Endothelial cell of umbilical vein (primary cell): ENCODE data around the gene TMOD2. TPM values are rescaled to one million over a fixed set of nuclear protein-coding genes. Genes with fewer than 3 reads are reported as not detected.

Experiments
- BruUV-seq: library from RNA; stranded (reverse); fragments of 400-500 nt; replicated peaks from 2 replicates; lab custom pipeline; 2021; lab: Mats Ljungman, UMichigan
- CTCF ChIA-PET: fragments of 300-600, 350-600 bp; sonication (Branson Sonifier 250); formaldehyde crosslinking; loops from one replicate; lab custom pipeline; 2021; ENCODE audit warnings: antibody characterized with exemption, inconsistent platforms; lab: Charles Lee
- POLR2A ChIA-PET: fragments of 300-600, 350-600 bp; sonication (Branson Sonifier 250); formaldehyde crosslinking; loops from one replicate; lab custom pipeline; 2021; ENCODE audit warnings: antibody characterized with exemption, inconsistent platforms; lab: Charles Lee
- DNase-seq: peaks from one replicate; pipeline ENCODE4 v3.0.0-alpha.2; 2011; ENCODE audit warnings: low read depth, low spot score
- FAIRE-seq: peaks from 2 replicates; lab custom pipeline; 2011; peaks lifted over from hg19 to GRCh38; lab: Jason Lieb, UNC
- H2AFZ ChIP-seq: 2 replicates; pipeline ENCODE4 v1.6.0; 2012; ENCODE audit warnings: low read depth, low read length, control low read depth, inconsistent platforms
- H3K27ac ChIP-seq: 2 replicates; pipeline ENCODE4 v1.5.1; 2011; ENCODE audit warnings: low read depth, mild to moderate bottlenecking, control low read depth, low read length, moderate library complexity; ENCODE audit not compliant: insufficient read depth
- H3K27me3 ChIP-seq, 2 experiments: 2 replicates each; pipeline versions ENCODE4 v1.6.0 to v1.6.1; 2011; ENCODE audit warnings: low read length in 2 of 2, mixed read lengths in 1 of 2; ENCODE audit not compliant: control insufficient read depth in 2 of 2, insufficient read depth in 2 of 2
- H3K36me3 ChIP-seq, 2 experiments: 2 replicates in 1 of 2; 3 replicates in 1 of 2; pipeline ENCODE4 v1.5.1; 2011; ENCODE audit warnings: low read length in 2 of 2, mild to moderate bottlenecking in 1 of 2, moderate library complexity in 1 of 2; ENCODE audit not compliant: control insufficient read depth in 2 of 2, insufficient read depth in 2 of 2; ENCODE audit errors: extremely low read depth in 1 of 2
- H3K4me1 ChIP-seq: 3 replicates; pipeline ENCODE4 v1.5.1; 2011; ENCODE audit warnings: mild to moderate bottlenecking, low read length; ENCODE audit not compliant: control insufficient read depth, insufficient read depth; ENCODE audit errors: extremely low read depth
- H3K4me2 ChIP-seq: 2 replicates; pipeline ENCODE4 v1.6.1; 2011; ENCODE audit warnings: low read length, control low read depth, mixed read lengths; ENCODE audit not compliant: insufficient read depth
- H3K4me3 ChIP-seq, 3 experiments: fragments of 200-600 bp in 1 of 3; sonication (generic), shearing (Covaris generic) in 1 of 3; replicated peaks in 1 of 3; 2 replicates each; pipeline ENCODE4 v1.5.1; 2011 to 2016; ENCODE audit warnings: control low read depth in 3 of 3, low read length in 3 of 3, mild to moderate bottlenecking in 2 of 3, inconsistent platforms in 1 of 3, low read depth in 1 of 3, moderate library complexity in 1 of 3; ENCODE audit not compliant: insufficient read depth in 1 of 3
- H3K79me2 ChIP-seq: 2 replicates; pipeline ENCODE4 v1.6.0; 2012; ENCODE audit warnings: low read length, inconsistent platforms; ENCODE audit not compliant: control insufficient read depth, insufficient read depth
- H3K9ac ChIP-seq: replicated peaks from 2 replicates; pipeline ENCODE3; 2011; ENCODE audit warnings: low read length, control low read depth; ENCODE audit not compliant: insufficient read depth; ENCODE audit errors: extremely low read depth
- H3K9me1 ChIP-seq: replicated peaks from 3 replicates; pipeline ENCODE4 v1.6.0; 2011; ENCODE audit warnings: mild to moderate bottlenecking, low read length; ENCODE audit not compliant: control insufficient read depth, insufficient read depth; ENCODE audit errors: extremely low read depth
- H3K9me3 ChIP-seq: replicated peaks from 2 replicates; pipeline ENCODE4 v1.5.1; 2012; ENCODE audit warnings: low read length, inconsistent platforms; ENCODE audit not compliant: control insufficient read depth, insufficient read depth
- H4K20me1 ChIP-seq: replicated peaks from 2 replicates; pipeline ENCODE3; 2011; ENCODE audit warnings: mild to moderate bottlenecking, low read length; ENCODE audit not compliant: control insufficient read depth, insufficient read depth; ENCODE audit errors: extremely low read depth
- CTCF ChIP-seq, 2 donors: IDR thresholded peaks; 1 replicate in 1 of 2; 2 replicates in 1 of 2; pipeline ENCODE4 v1.5.1; 2011; ENCODE audit warnings: low read length in 2 of 2, mild to moderate bottlenecking in 2 of 2, moderate library complexity in 2 of 2, control low read depth in 1 of 2, inconsistent platforms in 1 of 2, low read depth in 1 of 2; ENCODE audit not compliant: insufficient read depth in 1 of 2; ENCODE audit errors: extremely low read depth in 1 of 2
- MYC ChIP-seq: IDR thresholded peaks from one replicate; pipeline ENCODE4 v1.6.1; 2011; ENCODE audit warnings: mild to moderate bottlenecking, low read depth, low read length
- dilution Hi-C: fragments of 300-500 bp; cut with MboI; formaldehyde crosslinking; loops from one replicate; pipeline ENCODE4 v1.15.0; 2019; ENCODE audit warnings: low sequenced_read_pairs; ENCODE audit not compliant: extremely low pct_ligation_motif_present
- intact Hi-C: fragments of 100-400 bp; cut with micrococcal nuclease; formaldehyde crosslinking; loops from one replicate; pipeline ENCODE4 v1.10.0; 2022
- polyA plus RNA-seq, 4 experiments: library from polyadenylated mRNA; depleted of rRNA in 3 of 4; stranded (reverse) in 3 of 4; unstranded in 1 of 4; fragments of >200 nt; gene quantifications; 2 replicates each; pipeline versions ENCODE4 v1.2.1 to v1.2.3, GENCODE V29; 2011 to 2012; ENCODE audit warnings: missing spikeins in 1 of 4
- total RNA-seq: library from RNA; stranded (reverse); gene quantifications from 2 replicates; pipeline ENCODE4 v1.2.3, GENCODE V29; 2021

Gene TMOD2
- total and polyA plus RNA-seq, 2 donors (not counting 3 experiments of a cell fraction or from before 2014, with no cell fraction given), result 0.46 to 2.7 TPM

- POLR2A ChIA-PET, result no interaction called here
- H3K4me2 ChIP-seq, result no peak overlapping the region
- no peak overlapping the region for H3K27ac ChIP-seq
These were observed 50.0 kb downstream of the TMOD2 start for GRCh38 chr15:51801391-51801835.

More at GRCh38 chr15:51801391-51801835, 50.0 kb downstream of the TMOD2 start:
- no TSS peak for BruUV-seq
- no peaks in the 10 kb centered on the region for H3K4me1 ChIP-seq
- no peaks in the 10 kb centered on the region for H4K20me1 ChIP-seq
- H3K9ac ChIP-seq, result no peak overlapping the region
- DNase-seq (peak; percentile 68), FAIRE-seq (peak; percentile 66)
- CTCF ChIA-PET, result interaction anchor here (1.2 to 2.0 kb wide), 8 partner anchors 11 to 151 kb away, joined by 3 to 9 read pairs (median 6); no protein-coding TSS in a partner anchor
- no peak overlapping the region for H2AFZ ChIP-seq
- intact Hi-C loops, result loop anchor here (5.0 kb wide), 1 partner anchor 76 kb away; no protein-coding TSS in a partner anchor
- TF ChIP-seq MYC (no peak), CTCF (IDR thresholded peaks at IDR 0.05; ENCODE audit: extremely low read depth in 1 of 2, insufficient read depth in 1 of 2, low read depth in 1 of 2, low read length in 2 of 2) (peak; percentile 71 to 87)
- no peak overlapping the region for H3K4me3 ChIP-seq
- no peaks in the 10 kb centered on the region for H3K9me1 ChIP-seq
- no peaks in the 10 kb centered on the region for H3K36me3 ChIP-seq
- H3K9me3 ChIP-seq, result no peaks in the 10 kb centered on the region
- H3K27me3 ChIP-seq, result no peaks in the 10 kb centered on the region
- dilution Hi-C loops, result no loop called here
- no peaks in the 10 kb centered on the region for H3K79me2 ChIP-seq
